HUES48 (cell line): ENCODE measurements around the gene ADAMTS2.

Experiments used
- H3K27ac ChIP-seq: one replicate; pipeline ENCODE4 v1.7.0; 2013; ENCODE audit warnings: low read depth, low read length, inconsistent platforms
- H3K27me3 ChIP-seq: 2 replicates; pipeline ENCODE4 v1.6.1; 2013; ENCODE audit warnings: mild to moderate bottlenecking, low read length; ENCODE audit not compliant: control insufficient read depth, insufficient read depth
- H3K36me3 ChIP-seq: 2 replicates; pipeline ENCODE4 v1.6.1; 2013; ENCODE audit warnings: low read length; ENCODE audit not compliant: control insufficient read depth, insufficient read depth
- H3K4me1 ChIP-seq: 2 replicates; pipeline ENCODE4 v1.6.1; 2013; ENCODE audit warnings: mild to moderate bottlenecking, low read length; ENCODE audit not compliant: control insufficient read depth, insufficient read depth
- H3K4me3 ChIP-seq: 2 replicates; pipeline ENCODE4 v1.5.1; 2013; ENCODE audit warnings: mild to moderate bottlenecking, low read depth, low read length
- H3K9ac ChIP-seq: 2 replicates; pipeline ENCODE4 v1.6.1; 2013; ENCODE audit warnings: mild to moderate bottlenecking, low read depth, low read length, moderate library complexity
- H3K9me3 ChIP-seq: 2 replicates; pipeline ENCODE4 v1.6.1; 2013; ENCODE audit warnings: low read length; ENCODE audit not compliant: control insufficient read depth, insufficient read depth

The ADAMTS2 gene

DNA sequence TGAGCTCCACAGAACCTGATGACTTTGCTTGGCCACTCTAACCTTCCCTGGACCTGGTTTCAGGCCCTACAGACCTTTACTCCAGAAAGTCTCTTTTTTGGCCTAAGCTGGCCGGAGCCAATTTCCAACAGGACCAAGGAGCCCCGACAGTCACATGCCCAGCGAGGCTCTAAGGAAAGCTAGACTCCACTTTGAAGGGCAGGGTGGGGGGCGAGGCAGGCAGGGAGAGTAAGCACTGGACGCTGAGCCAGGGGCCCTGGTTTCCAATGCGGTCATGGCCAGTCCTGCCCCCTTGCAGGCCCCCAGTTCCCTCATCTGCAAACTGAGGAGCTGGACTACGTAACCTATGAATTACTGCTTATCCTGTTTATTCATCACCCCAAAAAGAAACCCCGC lies 65.2 kb downstream of the ADAMTS2 start:
- Histone ChIP-seq H3K36me3 (no peaks in the 10 kb centered on the region), H3K9ac (no peak overlapping the region), H3K4me1 (no peaks in the 10 kb centered on the region), H3K27me3 (no peaks in the 10 kb centered on the region), H3K4me3 (no peak overlapping the region), H3K27ac (no peak overlapping the region), H3K9me3 (no peaks in the 10 kb centered on the region)

- Histone ChIP-seq H3K27me3 (no peaks in the 10 kb centered on the region), H3K4me3 (no peak overlapping the region), H3K27ac (no peak overlapping the region), H3K9me3 (no peaks in the 10 kb centered on the region), H3K9ac (no peak overlapping the region), H3K4me1 (no peaks in the 10 kb centered on the region), H3K36me3 (no peaks in the 10 kb centered on the region)
These were observed 65.7 kb downstream of the ADAMTS2 start for GRCh38 chr5:179279347-179280094.

- no peaks in the 10 kb centered on the region for H3K4me1 ChIP-seq
- no peak overlapping the region for H3K9ac ChIP-seq
- no peaks in the 10 kb centered on the region for H3K27me3 ChIP-seq
- H3K9me3 ChIP-seq = no peaks in the 10 kb centered on the region
- H3K27ac ChIP-seq = no peak overlapping the region
- no peak overlapping the region for H3K4me3 ChIP-seq
- H3K36me3 ChIP-seq = no peaks in the 10 kb centered on the region
These were observed 66.7 kb downstream of the ADAMTS2 start for GRCh38 chr5:179278546-179278945.

DNA sequence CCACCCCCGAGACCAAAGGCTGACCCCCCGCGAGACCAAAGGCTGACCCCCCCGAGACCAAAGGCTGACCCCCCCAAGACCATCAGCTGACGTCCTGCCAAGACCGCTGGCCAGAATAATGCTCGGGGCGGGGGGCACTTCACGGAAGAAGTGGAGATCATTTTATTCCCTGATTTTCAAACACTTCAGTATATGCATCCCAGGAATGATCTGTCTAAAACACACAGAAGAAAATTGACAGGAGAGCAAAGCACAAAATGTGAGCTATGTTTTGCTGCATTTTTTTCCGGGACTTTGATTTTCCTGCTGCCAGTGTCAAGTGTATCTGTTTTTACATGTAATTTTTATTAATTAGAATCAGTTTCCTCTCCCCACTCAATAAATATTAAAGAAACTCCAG lies 67.1 kb downstream of the ADAMTS2 start:
- Histone ChIP-seq H3K27ac (no peak overlapping the region), H3K27me3 (no peaks in the 10 kb centered on the region), H3K36me3 (no peaks in the 10 kb centered on the region), H3K9ac (no peak overlapping the region), H3K4me1 (no peaks in the 10 kb centered on the region), H3K4me3 (no peak overlapping the region), H3K9me3 (no peaks in the 10 kb centered on the region)

GRCh38 chr5:179276838-179277395 lies 68.3 kb downstream of the ADAMTS2 start:
- Histone ChIP-seq H3K4me1 (no peaks in the 10 kb centered on the region), H3K4me3 (no peak overlapping the region), H3K27ac (no peak overlapping the region)

GRCh38 chr5:179275941-179276837 lies 69.1 kb downstream of the ADAMTS2 start:
- Histone ChIP-seq H3K9ac (no peak overlapping the region), H3K4me3 (no peak overlapping the region), H3K36me3 (no peaks in the 10 kb centered on the region), H3K4me1 (no peaks in the 10 kb centered on the region), H3K27me3 (no peaks in the 10 kb centered on the region), H3K27ac (no peak overlapping the region), H3K9me3 (no peaks in the 10 kb centered on the region)

More at GRCh38 chr5:179276838-179277395, 68.3 kb downstream of the ADAMTS2 start:
- no peak overlapping the region for H3K9ac ChIP-seq
- H3K9me3 ChIP-seq = no peaks in the 10 kb centered on the region
- H3K27me3 ChIP-seq = no peaks in the 10 kb centered on the region
- no peaks in the 10 kb centered on the region for H3K36me3 ChIP-seq

- Histone ChIP-seq H3K9ac (no peak overlapping the region), H3K36me3 (no peaks in the 10 kb centered on the region), H3K9me3 (no peaks in the 10 kb centered on the region), H3K4me1 (no peaks in the 10 kb centered on the region), H3K27me3 (no peaks in the 10 kb centered on the region), H3K27ac (no peak overlapping the region), H3K4me3 (no peak overlapping the region)
These were observed 69.8 kb downstream of the ADAMTS2 start for GRCh38 chr5:179275381-179275878.

DNA sequence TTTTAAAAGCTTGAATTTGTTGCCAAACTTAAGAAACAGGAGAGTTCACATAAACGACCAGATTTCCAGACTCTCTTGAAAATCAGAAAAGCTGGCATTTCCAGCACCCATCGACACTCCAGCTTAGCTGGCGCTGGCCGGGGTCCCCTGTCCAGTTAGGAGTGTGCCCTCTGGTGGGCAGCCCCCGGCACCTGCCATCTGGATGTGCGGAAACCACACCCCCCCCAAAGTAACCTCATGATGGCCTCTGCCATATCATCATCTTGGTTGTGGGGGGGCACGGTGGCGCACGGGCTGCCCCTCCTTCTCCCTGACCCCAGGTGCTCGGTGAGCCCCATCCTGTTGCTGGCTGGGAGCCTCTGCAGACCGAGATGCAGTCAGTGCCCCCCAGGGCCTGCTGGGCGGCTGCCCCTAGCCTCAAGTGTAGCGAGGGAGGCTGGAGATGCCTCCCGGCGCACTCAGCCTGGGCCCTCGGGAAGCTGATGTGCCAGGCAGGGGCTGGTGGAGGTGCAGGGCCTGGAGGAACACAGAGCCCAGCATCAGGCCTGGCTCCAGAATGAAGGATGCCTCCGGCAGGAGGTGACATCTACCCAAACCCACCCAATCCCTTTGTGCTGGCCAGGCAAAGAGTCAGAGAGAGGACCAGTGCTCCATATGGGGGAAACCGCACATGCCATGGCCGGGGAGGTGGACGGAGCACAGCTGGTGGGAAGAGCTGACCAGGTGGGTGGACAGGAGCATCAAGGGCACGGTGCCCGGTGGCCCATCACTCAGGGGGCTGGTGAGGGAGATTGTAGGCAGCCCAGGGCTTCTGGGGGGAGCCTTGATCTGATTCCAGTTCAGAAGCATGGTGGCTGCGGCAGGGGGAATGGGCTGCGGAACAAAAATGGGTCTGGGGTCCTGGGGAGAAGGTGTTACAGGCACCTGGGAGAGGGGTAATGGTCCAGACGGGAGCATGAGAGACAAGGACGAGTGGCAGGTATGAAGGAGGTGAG lies 70.6 kb downstream of the ADAMTS2 start:
- H3K9ac ChIP-seq = no peak overlapping the region
- no peak overlapping the region for H3K4me3 ChIP-seq
- no peaks in the 10 kb centered on the region for H3K27me3 ChIP-seq
- H3K9me3 ChIP-seq = no peaks in the 10 kb centered on the region
- H3K27ac ChIP-seq = no peak overlapping the region
- H3K4me1 ChIP-seq = no peaks in the 10 kb centered on the region
- no peaks in the 10 kb centered on the region for H3K36me3 ChIP-seq

DNA sequence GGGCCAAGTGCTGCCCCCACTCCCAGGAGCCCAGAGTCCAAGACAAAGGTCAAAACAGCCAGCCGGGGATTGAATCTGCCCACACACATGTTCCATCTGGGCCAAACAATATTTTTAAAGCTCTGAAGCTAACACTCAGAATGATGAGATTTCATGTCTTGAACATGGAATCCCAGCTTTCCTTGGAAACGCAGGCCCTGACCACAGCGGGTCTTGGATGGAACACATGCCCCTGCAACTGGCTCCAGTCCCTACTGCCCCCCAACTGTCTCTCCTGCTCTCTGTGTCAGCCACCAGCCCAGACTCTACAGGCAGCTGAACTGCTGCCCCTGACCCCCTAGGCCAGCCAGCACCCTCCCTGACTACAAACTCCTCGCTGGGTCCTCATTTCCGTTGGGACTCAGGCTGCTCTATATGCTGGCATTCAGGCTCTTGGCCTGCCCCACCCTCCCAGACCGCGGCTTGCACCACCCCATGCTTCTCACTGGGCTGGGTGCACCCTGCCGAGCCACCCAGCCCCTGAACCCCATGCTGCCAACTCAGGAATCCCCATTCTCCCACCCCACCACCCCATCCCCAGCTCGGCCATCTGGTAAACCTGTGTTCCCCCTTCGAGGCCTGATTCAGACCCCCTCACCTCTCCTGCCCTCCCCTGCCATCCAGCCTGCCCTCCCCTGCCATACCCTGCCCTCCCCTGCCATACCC lies 71.7 kb downstream of the ADAMTS2 start:
- no peaks in the 10 kb centered on the region for H3K27me3 ChIP-seq
- no peak overlapping the region for H3K27ac ChIP-seq
- no peaks in the 10 kb centered on the region for H3K36me3 ChIP-seq
- no peaks in the 10 kb centered on the region for H3K4me1 ChIP-seq
- H3K4me3 ChIP-seq = no peak overlapping the region
- no peak overlapping the region for H3K9ac ChIP-seq
- H3K9me3 ChIP-seq = no peaks in the 10 kb centered on the region

DNA sequence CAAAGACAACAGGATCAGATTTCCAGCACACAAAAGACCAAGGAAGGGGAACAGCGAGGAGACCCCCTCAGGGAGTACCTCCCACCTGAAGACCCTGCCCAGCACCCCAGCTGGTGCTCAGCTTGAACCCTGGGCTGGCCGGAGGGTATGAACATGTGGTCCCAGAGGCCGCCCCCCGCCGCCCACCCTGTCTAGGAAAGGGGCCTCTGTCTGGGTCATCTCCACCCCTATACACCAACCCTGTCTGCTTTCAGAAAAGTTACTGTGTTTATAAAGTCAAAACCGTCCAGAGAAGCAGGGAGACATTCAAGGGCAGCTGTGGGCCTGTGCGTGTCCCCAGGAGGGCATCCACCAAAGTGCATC lies 72.2 kb downstream of the ADAMTS2 start:
- no peaks in the 10 kb centered on the region for H3K9me3 ChIP-seq
- no peak overlapping the region for H3K9ac ChIP-seq
- H3K36me3 ChIP-seq = no peaks in the 10 kb centered on the region
- H3K27ac ChIP-seq = no peak overlapping the region
- H3K27me3 ChIP-seq = no peaks in the 10 kb centered on the region
- no peaks in the 10 kb centered on the region for H3K4me1 ChIP-seq
- H3K4me3 ChIP-seq = no peak overlapping the region
